ENCODE results near the gene EPSTI1. TPM values are rescaled to one million over a fixed set of nuclear protein-coding genes. Genes with fewer than 3 reads are reported as not detected.

Gene EPSTI1
- total RNA-seq, 1 experiment from 2014 or later = 0.69 TPM

GRCh38 chr13:42924344-42924743 is 67.7 kb downstream of the EPSTI1 start:
- CTCF ChIA-PET = no interaction called here

GRCh38 chr13:42907745-42908144 is 84.3 kb downstream of the EPSTI1 start:
- POLR2A ChIA-PET = no interaction called here

More at GRCh38 chr13:42924344-42924743, 67.7 kb downstream of the EPSTI1 start:
- no TSS peak for BruUV-seq (replicated peaks)
- TF ChIP-seq REST (IDR thresholded peaks at IDR 0.05; ENCODE audit: insufficient read depth in 1 of 2, low read depth in 2 of 2, low read length in 1 of 2) (no peak), TCF7L2 (IDR thresholded peaks at IDR 0.05; ENCODE audit: low read depth, low read length) (no peak)
- no peak for DNase-seq (ENCODE audit: low read depth, low spot score)
- POLR2A ChIA-PET = no interaction called here
- Histone ChIP-seq H3K27ac (ENCODE audit: low read length) (no peak overlapping the region), H3K9me3 (ENCODE audit: control insufficient read depth, insufficient read depth, low read depth, low read length) (no peaks in the 10 kb centered on the region), H3K27me3 (ENCODE audit: control insufficient read depth, insufficient read depth, low read length) (no peaks in the 10 kb centered on the region), H3K4me3 (ENCODE audit: low read depth in 2 of 2, low read length in 2 of 2) (no peak overlapping the region), H3K4me1 (ENCODE audit: control insufficient read depth, insufficient read depth, low read length) (no peaks in the 10 kb centered on the region), H3K36me3 (ENCODE audit: control insufficient read depth, insufficient read depth, low read length) (no peaks in the 10 kb centered on the region)
- no peak for ATAC-seq
- in situ Hi-C loops (cut with HindIII; ENCODE audit: low pct_unique_long_range_greater_than_20kb, low sequenced_read_pairs) = no loop called here
- intact Hi-C loops (cut with micrococcal nuclease; ENCODE audit: unreplicated experiment) = no loop called here

More at GRCh38 chr13:42907745-42908144, 84.3 kb downstream of the EPSTI1 start:
- Histone ChIP-seq H3K27ac (ENCODE audit: low read length) (no peak overlapping the region), H3K9me3 (ENCODE audit: control insufficient read depth, insufficient read depth, low read depth, low read length) (no peaks in the 10 kb centered on the region), H3K36me3 (ENCODE audit: control insufficient read depth, insufficient read depth, low read length) (no peaks in the 10 kb centered on the region), H3K4me1 (ENCODE audit: control insufficient read depth, insufficient read depth, low read length) (no peaks in the 10 kb centered on the region), H3K27me3 (ENCODE audit: control insufficient read depth, insufficient read depth, low read length) (no peaks in the 10 kb centered on the region), H3K4me3 (ENCODE audit: low read depth in 2 of 2, low read length in 2 of 2) (no peak overlapping the region)
- intact Hi-C loops (cut with micrococcal nuclease; ENCODE audit: unreplicated experiment) = no loop called here
- no peak for ATAC-seq
- DNase-seq (ENCODE audit: low read depth, low spot score) = no peak
- CTCF ChIA-PET = no interaction called here
- in situ Hi-C loops (cut with HindIII; ENCODE audit: low pct_unique_long_range_greater_than_20kb, low sequenced_read_pairs) = no loop called here
- TF ChIP-seq TCF7L2 (IDR thresholded peaks at IDR 0.05; ENCODE audit: low read depth, low read length) (no peak), SIN3A (IDR thresholded peaks at IDR 0.05; ENCODE audit: borderline replicate concordance, insufficient read depth, low read depth, low read length) (no peak), POLR2AphosphoS5 (IDR thresholded peaks at IDR 0.05; ENCODE audit: low read depth, low read length) (no peak), CTCF (IDR thresholded peaks at IDR 0.05) (no peak), REST (IDR thresholded peaks at IDR 0.05; ENCODE audit: insufficient read depth in 1 of 2, low read depth in 2 of 2, low read length in 1 of 2) (no peak)
- BruUV-seq (replicated peaks) = no TSS peak
